ENCODE measurements around the gene METTL17. TPM values are rescaled to one million over a fixed set of nuclear protein-coding genes. Genes with fewer than 3 reads are reported as not detected.
"Not testable (repeated sequence)": the region's sequence is repeated elsewhere in the genome, so short reads cannot be mapped to it uniquely, and the experiment has no call there.

Gene METTL17
- total RNA-seq (2022) (62.4 and 70.2 TPM in 2 replicates), Bru-seq, nascent RNA (percentile 85 among the genes with signal in this experiment), BruChase-seq, experiment 1, labeled RNA remaining after a 6-hour chase (percentile 89 among the genes with signal in this experiment), BruChase-seq, experiment 2, labeled RNA remaining after a 2-hour chase (percentile 91 among the genes with signal in this experiment)
- long read RNA-seq, transcript METTL17-202 (13 exons, 1,586 nt), result minor isoform, 10 of 104 reads
- long read RNA-seq, transcript METTL17-201 (14 exons, 1,749 nt), result major isoform, 42 of 104 reads
- long read RNA-seq, transcript METTL17-224 (14 exons, 1,529 nt), result minor isoform, 14 of 104 reads
- long read RNA-seq, transcript METTL17-216 (13 exons, 1,605 nt), result minor isoform, 7 of 104 reads
- long read RNA-seq, partial matches to known transcripts, result 7 of 104 reads
- long read RNA-seq, other reads (novel, unspliced or antisense), result 20 of 104 reads

- BruUV-seq (replicated peaks), result TSS peak; percentile 68
- peaks cover 43% of the 10 kb centered on the region for H3K36me3 Mint-ChIP-seq (ENCODE audit: insufficient read depth, unreplicated experiment)
- no peaks in the 10 kb centered on the region for H3K9me3 Mint-ChIP-seq (ENCODE audit: unreplicated experiment)
- no peaks in the 10 kb centered on the region for H3K27me3 Mint-ChIP-seq (ENCODE audit: insufficient read depth, unreplicated experiment)
- peak within 1 kb of the TSS; percentile 91 for H3K27ac Mint-ChIP-seq (ENCODE audit: low read depth, unreplicated experiment)
- ChIA-PET CTCF (interaction anchor here (0.6 to 4.7 kb wide), 4 partner anchors 18 to 742 kb away, joined by 3 to 46 read pairs (median 6); no protein-coding TSS in a partner anchor), POLR2A (interaction anchor here (0.8 to 3.8 kb wide), 10 partner anchors 9 to 535 kb away, joined by 3 to 19 read pairs (median 4); partner anchors contain the start of genes APEX1, OSGEP, PIP4P1 and RNASE4)
- intact Hi-C loops (cut with micrococcal nuclease), result no loop called here
- peak; percentile 98 for DNase-seq (ENCODE audit: unreplicated experiment)
- H3K4me1 Mint-ChIP-seq (ENCODE audit: insufficient read depth, unreplicated experiment), result peaks cover 24% of the 10 kb centered on the region
- peak within 1 kb of the TSS; percentile 80 for H3K4me3 Mint-ChIP-seq (ENCODE audit: unreplicated experiment)
- peak; percentile 7 for TF ChIP-seq CTCF (IDR thresholded peaks at IDR 0.05; ENCODE audit: unreplicated experiment)
Observed at GRCh38 chr14:20989787-20990600, at the start of gene METTL17. Gene METTL17 (plus strand): TSS chr14:20989980. CDS start chr14:20990003, 23 bp downstream.

DNA sequence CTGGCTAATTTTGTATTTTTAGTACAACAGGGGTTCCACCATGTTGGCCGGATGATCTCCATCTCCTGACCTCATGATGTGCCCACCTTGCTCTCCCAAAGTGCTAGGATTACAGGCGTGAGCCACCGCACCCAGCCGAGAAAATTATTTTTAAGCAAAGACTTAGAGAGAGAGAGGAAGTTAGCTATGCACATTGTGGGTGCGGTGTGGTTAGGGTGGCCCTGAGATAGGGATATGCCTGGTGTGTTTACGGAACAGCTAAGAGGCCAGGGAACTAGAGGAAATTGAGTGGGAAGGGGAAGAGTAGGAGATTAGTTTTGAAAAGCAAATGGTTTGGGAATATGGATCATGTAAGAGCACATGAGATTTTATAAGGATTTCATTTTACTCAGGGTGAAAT is 44.6 kb upstream of the METTL17 start:
- CTCF ChIA-PET; H3K27ac Mint-ChIP-seq (ENCODE audit: low read depth, unreplicated experiment); H3K36me3 Mint-ChIP-seq (ENCODE audit: insufficient read depth, unreplicated experiment); DNase-seq (ENCODE audit: unreplicated experiment); H3K4me3 Mint-ChIP-seq (ENCODE audit: unreplicated experiment); H3K9me3 Mint-ChIP-seq (ENCODE audit: unreplicated experiment); BruUV-seq (replicated peaks); POLR2A ChIA-PET; intact Hi-C loops (cut with micrococcal nuclease); H3K4me1 Mint-ChIP-seq (ENCODE audit: insufficient read depth, unreplicated experiment): not testable (repeated sequence)
- peaks cover 77% of the 10 kb centered on the region for H3K27me3 Mint-ChIP-seq (ENCODE audit: insufficient read depth, unreplicated experiment)

- H3K4me3 Mint-ChIP-seq (ENCODE audit: unreplicated experiment); H3K36me3 Mint-ChIP-seq (ENCODE audit: insufficient read depth, unreplicated experiment); H3K27ac Mint-ChIP-seq (ENCODE audit: low read depth, unreplicated experiment); DNase-seq (ENCODE audit: unreplicated experiment); intact Hi-C loops (cut with micrococcal nuclease); H3K4me1 Mint-ChIP-seq (ENCODE audit: insufficient read depth, unreplicated experiment); BruUV-seq (replicated peaks); CTCF ChIA-PET; H3K9me3 Mint-ChIP-seq (ENCODE audit: unreplicated experiment); POLR2A ChIA-PET: not testable (repeated sequence)
- H3K27me3 Mint-ChIP-seq (ENCODE audit: insufficient read depth, unreplicated experiment), result peaks cover 77% of the 10 kb centered on the region
Observed at GRCh38 chr14:20946707-20947106, 43.1 kb upstream of the METTL17 start.

- H3K36me3 Mint-ChIP-seq (ENCODE audit: insufficient read depth, unreplicated experiment); H3K9me3 Mint-ChIP-seq (ENCODE audit: unreplicated experiment); H3K4me1 Mint-ChIP-seq (ENCODE audit: insufficient read depth, unreplicated experiment); H3K4me3 Mint-ChIP-seq (ENCODE audit: unreplicated experiment); intact Hi-C loops (cut with micrococcal nuclease); POLR2A ChIA-PET; BruUV-seq (replicated peaks); CTCF ChIA-PET; H3K27ac Mint-ChIP-seq (ENCODE audit: low read depth, unreplicated experiment): not testable (repeated sequence)
- peaks cover 78% of the 10 kb centered on the region for H3K27me3 Mint-ChIP-seq (ENCODE audit: insufficient read depth, unreplicated experiment)
- DNase-seq (ENCODE audit: unreplicated experiment), result peak; percentile 18
Observed at GRCh38 chr14:20954736-20955537, 34.8 kb upstream of the METTL17 start, which contains the start of gene RNASE2. Gene RNASE2 (plus strand): TSS chr14:20955487. CDS start chr14:20955772, 285 bp downstream.

DNA sequence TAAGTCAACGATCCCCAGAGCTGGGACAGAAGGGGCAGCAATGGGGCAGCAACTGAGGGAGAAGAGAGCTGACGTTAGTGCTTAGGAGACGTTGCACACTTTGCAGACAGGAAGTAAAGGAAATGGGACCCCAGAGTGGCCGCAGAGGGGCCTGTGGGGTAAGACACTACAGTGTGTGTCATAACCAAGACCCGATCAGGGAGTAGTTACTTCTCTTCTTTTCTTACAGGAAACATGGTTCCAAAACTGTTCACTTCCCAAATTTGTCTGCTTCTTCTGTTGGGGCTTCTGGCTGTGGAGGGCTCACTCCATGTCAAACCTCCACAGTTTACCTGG is 34.3 kb upstream of the METTL17 start:
- POLR2A ChIA-PET; DNase-seq (ENCODE audit: unreplicated experiment); intact Hi-C loops (cut with micrococcal nuclease); BruUV-seq (replicated peaks); H3K4me1 Mint-ChIP-seq (ENCODE audit: insufficient read depth, unreplicated experiment); H3K4me3 Mint-ChIP-seq (ENCODE audit: unreplicated experiment); H3K36me3 Mint-ChIP-seq (ENCODE audit: insufficient read depth, unreplicated experiment); H3K27ac Mint-ChIP-seq (ENCODE audit: low read depth, unreplicated experiment); H3K9me3 Mint-ChIP-seq (ENCODE audit: unreplicated experiment): not testable (repeated sequence)
- CTCF ChIA-PET, result interaction anchor here (0.5 kb wide), 1 partner anchor 93 kb away, joined by 3 read pairs; no protein-coding TSS in a partner anchor
- peaks cover 72% of the 10 kb centered on the region for H3K27me3 Mint-ChIP-seq (ENCODE audit: insufficient read depth, unreplicated experiment)

Measured in MCF 10A (cell line).